GM20000 (cell line): Measurements from ENCODE around the gene GSPT1.

Experiments
- DNase-seq: peaks from one replicate; pipeline ENCODE4 v3.0.0; 2012; ENCODE audit warnings: low spot score
- CTCF ChIP-seq: IDR thresholded peaks from 2 replicates; pipeline ENCODE4 v1.5.1; 2012; ENCODE audit warnings: mild to moderate bottlenecking, control low read depth; ENCODE audit errors: extremely low read depth, missing control alignments

GSPT1 gene

DNA sequence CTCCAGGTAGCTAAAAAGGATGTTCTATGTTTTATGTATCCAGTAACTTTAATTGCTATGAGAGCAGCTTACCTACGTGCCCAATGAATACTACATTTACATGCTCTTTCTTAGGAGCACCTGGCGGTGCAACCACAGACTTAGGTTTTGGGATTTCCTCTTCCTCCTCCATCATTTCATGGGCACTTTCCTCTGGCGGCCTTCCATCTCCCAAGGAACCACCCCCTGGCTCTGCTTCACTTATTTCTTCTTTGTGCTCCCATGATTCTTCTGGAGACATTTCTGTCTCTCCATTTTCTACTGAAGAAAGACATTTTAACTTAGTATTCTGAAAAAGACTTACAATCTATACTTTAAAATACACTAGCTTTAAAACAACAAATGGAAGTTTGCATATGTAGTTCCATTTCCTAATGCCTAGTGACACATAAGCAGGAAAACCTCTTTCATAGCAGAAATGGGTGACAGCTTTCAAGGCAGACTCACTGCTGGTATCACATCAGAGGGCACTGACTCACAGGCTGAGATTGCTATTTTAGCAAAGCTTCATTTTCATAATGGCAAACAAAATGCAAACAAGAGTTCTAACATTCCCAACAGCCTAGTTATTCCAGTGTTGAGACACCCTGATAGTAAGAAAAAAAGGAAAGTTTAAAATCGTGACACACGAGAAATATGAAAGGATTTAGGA lies 19.1 kb downstream of the GSPT1 start:
- no peak for TF ChIP-seq CTCF
- no peak for DNase-seq

DNA sequence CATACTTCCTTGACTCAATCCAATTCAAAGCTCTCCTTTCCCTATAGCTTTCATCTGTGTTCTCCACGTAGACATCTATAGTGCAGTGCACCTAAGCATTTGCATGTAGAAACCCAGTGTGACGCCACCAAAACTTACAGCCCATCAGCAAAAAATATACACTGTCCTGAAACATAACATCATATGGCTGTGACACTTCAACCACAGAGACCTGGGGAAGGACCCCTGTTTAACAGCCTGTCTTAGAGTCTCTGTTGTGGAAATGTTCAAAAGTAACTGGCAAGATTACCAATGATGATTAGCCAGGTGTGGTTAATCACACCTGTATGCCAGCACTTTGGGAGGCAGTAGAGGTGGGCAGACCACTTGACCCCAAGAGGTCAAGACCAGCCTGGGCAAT lies 22.2 kb downstream of the GSPT1 start:
- DNase-seq = no peak

GRCh38 chr16:11892761-11893160 lies 23.0 kb downstream of the GSPT1 start:
- no peak for DNase-seq
- TF ChIP-seq CTCF = no peak

More for the DNA sequence above, 22.2 kb downstream of the GSPT1 start:
- TF ChIP-seq CTCF = no peak

DNA sequence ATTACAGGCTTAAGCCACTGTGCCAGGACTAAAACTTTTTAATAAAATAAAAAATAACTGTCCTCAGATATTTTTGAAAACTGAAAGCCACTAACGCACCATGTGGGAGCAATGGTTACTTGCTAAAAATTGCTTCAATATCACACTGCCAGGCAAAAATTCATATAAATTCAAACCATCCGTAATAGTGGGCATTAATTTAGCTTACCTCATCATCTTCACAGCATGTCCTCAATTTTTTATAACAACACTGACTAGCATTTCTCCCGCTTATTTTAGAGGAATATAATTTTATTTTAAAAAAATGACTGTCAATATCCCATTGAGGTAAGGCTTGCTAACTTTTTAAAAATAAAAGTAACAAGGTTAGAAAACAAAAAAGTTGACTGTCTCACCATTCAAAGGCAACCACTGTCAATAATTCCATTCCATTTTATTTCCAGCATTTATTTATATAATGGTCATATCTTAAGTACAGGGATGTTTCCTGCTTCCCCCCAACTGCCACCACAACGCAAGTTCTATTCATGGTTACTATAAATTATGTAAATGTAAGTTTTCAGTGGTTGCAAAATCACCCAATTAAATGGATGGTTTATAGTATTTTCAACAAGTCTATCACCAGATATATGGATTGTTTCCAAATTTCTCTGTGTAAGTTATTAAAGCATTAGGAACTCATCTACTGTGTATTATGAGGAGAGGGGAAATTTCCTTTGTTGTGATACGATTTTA lies 25.4 kb downstream of the GSPT1 start:
- DNase-seq = no peak
- no peak for TF ChIP-seq CTCF

GRCh38 chr16:11886881-11887280 lies 28.9 kb downstream of the GSPT1 start:
- no peak for TF ChIP-seq CTCF
- no peak for DNase-seq

DNA sequence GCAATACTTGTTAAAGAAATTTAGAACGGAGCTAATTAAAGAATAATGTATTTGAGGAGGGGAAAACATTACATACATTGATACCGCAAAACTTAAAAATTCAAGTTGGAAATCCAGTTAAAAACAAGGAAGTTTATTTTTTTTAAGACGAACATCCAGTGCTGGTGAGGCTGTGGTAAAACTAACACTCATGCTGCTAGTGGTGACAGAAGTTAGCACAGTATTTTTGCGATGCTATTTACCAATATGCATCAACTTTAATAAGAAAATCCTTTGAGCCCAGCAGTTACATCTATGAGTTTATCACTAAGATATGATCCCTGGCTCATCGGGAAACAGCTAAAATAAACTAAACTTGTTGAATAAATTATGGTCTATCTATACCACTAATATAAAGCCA lies 31.7 kb downstream of the GSPT1 start:
- DNase-seq = no peak
- TF ChIP-seq CTCF = no peak

DNA sequence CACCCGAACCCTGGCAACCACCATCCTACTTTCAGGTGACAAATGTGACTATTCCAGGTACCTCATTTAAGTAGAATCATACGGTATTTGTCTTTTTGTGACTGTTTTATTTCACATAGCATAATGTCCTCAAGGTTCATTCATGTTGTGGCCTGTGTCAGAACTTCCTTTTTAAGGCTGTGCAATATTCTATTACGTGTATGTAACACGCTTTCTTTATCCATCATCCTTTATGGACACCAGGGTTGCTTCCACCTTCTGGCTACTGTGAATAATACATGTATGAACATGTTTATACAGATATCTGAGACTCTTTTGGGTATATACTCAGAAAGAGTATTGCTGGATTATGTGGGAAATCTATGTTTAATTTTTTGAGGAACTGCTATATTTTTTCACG lies 35.7 kb downstream of the GSPT1 start:
- DNase-seq = no peak
- no peak for TF ChIP-seq CTCF
